ENCODE measurements around the gene PSMB2.

DNA sequence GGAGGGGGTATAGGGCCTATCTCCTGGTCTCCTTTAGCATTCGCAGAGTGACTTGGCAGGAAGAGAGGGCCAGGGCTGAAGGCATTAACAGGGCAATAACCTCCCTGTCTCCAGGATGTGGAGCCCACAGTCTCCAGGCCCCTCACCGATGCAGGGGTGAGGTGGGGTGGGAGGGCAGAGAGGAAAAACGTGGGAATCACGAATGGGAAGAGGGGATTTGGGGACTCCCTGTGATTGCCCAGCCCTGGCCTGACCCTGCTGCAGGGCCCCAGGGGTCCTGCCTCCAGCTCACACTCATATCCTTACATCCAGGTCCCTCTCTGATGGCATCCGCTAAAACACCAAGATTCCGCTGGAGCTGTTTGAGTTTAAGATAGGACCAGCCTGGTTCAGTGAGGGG is 53.6 kb downstream of the PSMB2 start:
- no peak for TF ChIP-seq BHLHE40 (IDR thresholded peaks at IDR 0.05; ENCODE audit: borderline replicate concordance)
- TF ChIP-seq ELF4 (IDR thresholded peaks at IDR 0.05), result no peak

All from HEK293T (cell line).